IMR-90 (cell line): ENCODE data around the gene SNX33. TPM values are rescaled to one million over a fixed set of nuclear protein-coding genes. Genes with fewer than 3 reads are reported as not detected.
A peak's percentile ranks its signal among the peaks of the same experiment; 100 is the strongest.

Source experiments
- ATAC-seq: fragments of 200-7000 bp; cut with Tn5 transposase; 2 replicates; pipeline ENCODE4 v1.9.1; 2020; ENCODE audit warnings: low read depth, mild to moderate bottlenecking, moderate library complexity
- BruUV-seq: library from RNA; stranded (reverse); fragments of 400-500 nt; replicated peaks from 2 replicates; lab custom pipeline; 2021; lab: Mats Ljungman, UMichigan
- CTCF ChIA-PET: fragments of 300-600 bp; formaldehyde crosslinking; extraction: SDS; loops from one replicate; lab custom pipeline; 2021; ENCODE audit warnings: antibody characterized with exemption; lab: Yijun Ruan, JAX
- POLR2A ChIA-PET: fragments of 300-600 bp; sonication (Branson Sonifier 250); formaldehyde crosslinking; loops from one replicate; lab custom pipeline; 2022; ENCODE audit warnings: antibody characterized with exemption; ENCODE audit not compliant: unreplicated experiment; lab: Charles Lee
- DNase-seq: peaks from one replicate; pipeline ENCODE4 v3.0.0; 2013
- H2AFZ ChIP-seq: replicated peaks from 2 replicates; pipeline ENCODE3; 2013; ENCODE audit warnings: low read length, mild to moderate bottlenecking; ENCODE audit not compliant: poor library complexity
- H2AK5ac ChIP-seq: 2 replicates; pipeline ENCODE4 v1.6.1; 2013; ENCODE audit warnings: low read depth, low read length, inconsistent platforms
- H2AK9ac ChIP-seq: replicated peaks from 2 replicates; pipeline ENCODE3; 2013; ENCODE audit warnings: mild to moderate bottlenecking, low read depth, low read length, moderate library complexity; ENCODE audit not compliant: poor library complexity
- H2BK120ac ChIP-seq: 2 replicates; pipeline ENCODE4 v1.6.1; 2013; ENCODE audit warnings: low read depth, low read length, inconsistent platforms
- H2BK15ac ChIP-seq: 3 replicates; pipeline ENCODE4 v1.6.1; 2013; ENCODE audit warnings: low read depth, low read length, inconsistent platforms
- H2BK20ac ChIP-seq: 2 replicates; pipeline ENCODE4 v1.6.1; 2013; ENCODE audit warnings: low read depth, mild to moderate bottlenecking, inconsistent platforms, low read length, moderate library complexity
- H2BK5ac ChIP-seq: 2 replicates; pipeline ENCODE4 v1.6.1; 2013; ENCODE audit warnings: mild to moderate bottlenecking, low read depth, low read length, inconsistent platforms; ENCODE audit not compliant: poor library complexity, severe bottlenecking
- H3K14ac ChIP-seq: replicated peaks from 2 replicates; pipeline ENCODE4 v1.6.1; 2013; ENCODE audit warnings: low read depth, low read length, inconsistent platforms
- H3K18ac ChIP-seq: 2 replicates; pipeline ENCODE4 v1.6.1; 2013; ENCODE audit warnings: low read depth, low read length, control low read depth
- H3K23ac ChIP-seq: 2 replicates; pipeline ENCODE4 v1.6.1; 2013; ENCODE audit warnings: low read depth, low read length, inconsistent platforms
- H3K27ac ChIP-seq: 2 replicates; pipeline ENCODE4 v1.5.1; 2013; ENCODE audit warnings: mild to moderate bottlenecking, control low read depth, low read length; ENCODE audit not compliant: insufficient read depth
- H3K27me3 ChIP-seq: 2 replicates; pipeline ENCODE4 v1.6.1; 2013; ENCODE audit warnings: low read length; ENCODE audit not compliant: control insufficient read depth, insufficient read depth
- H3K36me3 ChIP-seq: 2 replicates; pipeline ENCODE4 v1.6.1; 2013; ENCODE audit warnings: low read length, mixed read lengths; ENCODE audit not compliant: control insufficient read depth, insufficient read depth
- H3K4ac ChIP-seq: 2 replicates; pipeline ENCODE4 v1.6.1; 2013; ENCODE audit warnings: low read depth, low read length, inconsistent platforms
- H3K4me1 ChIP-seq: 2 replicates; pipeline ENCODE4 v1.6.1; 2013; ENCODE audit warnings: low read length, mixed read lengths; ENCODE audit not compliant: control insufficient read depth, insufficient read depth
- H3K4me2 ChIP-seq: 2 replicates; pipeline ENCODE4 v1.6.1; 2013; ENCODE audit warnings: low read depth, mild to moderate bottlenecking, control low read depth, low read length, moderate library complexity
- H3K4me3 ChIP-seq: 2 replicates; pipeline ENCODE4 v1.5.1; 2013; ENCODE audit warnings: low read depth, mild to moderate bottlenecking, control low read depth, low read length, moderate library complexity; ENCODE audit not compliant: insufficient read depth
- H3K56ac ChIP-seq: 2 replicates; pipeline ENCODE4 v1.6.1; 2013; ENCODE audit warnings: low read length, inconsistent platforms; ENCODE audit not compliant: insufficient read depth; ENCODE audit errors: extremely low read depth
- H3K79me1 ChIP-seq, 2 experiments: 2 replicates each; pipeline ENCODE4 v1.6.1; 2013; ENCODE audit warnings: low read length in 2 of 2, inconsistent platforms in 1 of 2, low read depth in 1 of 2
- H3K9ac ChIP-seq: 2 replicates; pipeline ENCODE4 v1.6.1; 2013; ENCODE audit warnings: low read depth, low read length, control low read depth
- H3K9me1 ChIP-seq: 2 replicates; pipeline ENCODE4 v1.6.1; 2013; ENCODE audit warnings: low read length, inconsistent platforms; ENCODE audit not compliant: insufficient read depth
- H3K9me3 ChIP-seq: 2 replicates; pipeline ENCODE4 v1.6.1; 2013; ENCODE audit warnings: low read length; ENCODE audit not compliant: control insufficient read depth, insufficient read depth
- H4K20me1 ChIP-seq: 2 replicates; pipeline ENCODE4 v1.6.1; 2013; ENCODE audit warnings: low read length, inconsistent platforms; ENCODE audit not compliant: insufficient read depth
- H4K5ac ChIP-seq: 2 replicates; pipeline ENCODE4 v1.6.1; 2013; ENCODE audit warnings: mild to moderate bottlenecking, low read depth, low read length, control low read depth
- H4K8ac ChIP-seq, 2 experiments: 2 replicates each; pipeline ENCODE4 v1.6.1; 2013; ENCODE audit warnings: low read depth in 2 of 2, low read length in 2 of 2, control low read depth in 1 of 2, inconsistent platforms in 1 of 2
- H4K91ac ChIP-seq: 2 replicates; pipeline ENCODE4 v1.6.1; 2013; ENCODE audit warnings: low read depth, low read length, inconsistent platforms; ENCODE audit not compliant: insufficient read depth
- CEBPB ChIP-seq: IDR thresholded peaks from 2 replicates; pipeline ENCODE4 v1.6.1; 2012; ENCODE audit warnings: low read depth, low read length, improper control_type of control experiment
- ELK1 ChIP-seq: fragments of 150-350 bp; IDR thresholded peaks from 2 replicates; pipeline ENCODE4 v1.6.1; 2016; ENCODE audit warnings: low read depth, mild to moderate bottlenecking, low read length, moderate library complexity, borderline replicate concordance
- FOS ChIP-seq: fragments of 150-350 bp; IDR thresholded peaks from 2 replicates; pipeline ENCODE4 v1.6.1; 2016; ENCODE audit warnings: low read depth, low read length
- MAFK ChIP-seq: IDR thresholded peaks from 2 replicates; pipeline ENCODE4 v1.6.1; 2012; ENCODE audit warnings: low read depth, low read length, improper control_type of control experiment
- MXI1 ChIP-seq: IDR thresholded peaks from 2 replicates; pipeline ENCODE4 v1.6.1; 2012; ENCODE audit warnings: low read depth, mild to moderate bottlenecking, low read length, moderate library complexity, borderline replicate concordance
- RAD21 ChIP-seq: IDR thresholded peaks from 2 replicates; pipeline ENCODE4 v1.6.1; 2012; ENCODE audit warnings: low read length, improper control_type of control experiment
- WGBS, 2 experiments: methylation state at CpG; one replicate each; pipeline versions ENCODE4 v1.1.5 to v1.1.7; 2013; ENCODE audit warnings: missing lambda C conversion rate in 2 of 2; ENCODE audit not compliant: insufficient read length in 1 of 2; ENCODE audit errors: extremely low coverage in 2 of 2; 5-methylcytosine and 5-hydroxymethylcytosine counted together
- dilution Hi-C: fragments of 300-500 bp; cut with HindIII; formaldehyde crosslinking; loops from one replicate; pipeline ENCODE4 v1.14.3; 2018; ENCODE audit warnings: low sequenced_read_pairs; ENCODE audit not compliant: unreplicated experiment
- in situ Hi-C: fragments of 300-500 bp; cut with MboI; formaldehyde crosslinking; loops from 3 replicates; pipeline ENCODE4 v1.14.3; 2019; ENCODE audit warnings: low sequenced_read_pairs, inconsistent platforms, mixed read lengths
- intact Hi-C: fragments of 100-400 bp; cut with micrococcal nuclease; formaldehyde crosslinking; loops from 2 replicates; pipeline ENCODE4 v1.10.0; 2022
- polyA plus RNA-seq, 3 experiments: library from polyadenylated mRNA; depleted of rRNA; stranded (reverse); fragments of >200 nt; gene quantifications; 2 replicates each; pipeline ENCODE4 v1.2.3, GENCODE V29; 2012; ENCODE audit warnings: low replicate concordance in 1 of 3
- total RNA-seq: library from RNA; depleted of rRNA; stranded (reverse); fragments of >200 nt; gene quantifications from 2 replicates; pipeline ENCODE4 v1.2.3, GENCODE V29; 2012

The SNX33 gene
- total and polyA plus RNA-seq, 2 of the 4 experiments (the other 2 are of a cell fraction): 12.7 to 14.6 TPM

GRCh38 chr15:75682181-75683135 is 34.7 kb downstream of the SNX33 start:
- Histone ChIP-seq H2BK5ac (no peak overlapping the region), H3K9me1 (no peaks in the 10 kb centered on the region), H3K36me3 (peaks cover 9% of the 10 kb centered on the region; the same call in 1 of the 2 replicates), H3K27ac (no peak overlapping the region), H2AFZ (no peak overlapping the region), H4K8ac (no peak overlapping the region), H3K18ac (no peak overlapping the region), H2AK9ac (no peak overlapping the region), H3K56ac (no peak overlapping the region), H3K14ac (no peak overlapping the region), H4K91ac (no peak overlapping the region), H4K5ac (no peak overlapping the region), H4K20me1 (peaks cover 10% of the 10 kb centered on the region), H3K27me3 (no peaks in the 10 kb centered on the region), H3K4me1 (no peaks in the 10 kb centered on the region), H3K9ac (no peak overlapping the region), H3K4me3 (no peak overlapping the region), H3K79me1 (peaks cover 6 to 24% of the 10 kb centered on the region in 2 experiments; a peak in 3 of 4 replicates), H3K23ac (no peak overlapping the region), H2BK120ac (no peak overlapping the region), H2BK15ac (no peak overlapping the region), H3K4ac (no peak overlapping the region), H3K4me2 (no peak overlapping the region), H2AK5ac (peak overlapping the region; percentile 8; the same call in 1 of the 2 replicates), H3K9me3 (no peaks in the 10 kb centered on the region), H2BK20ac (no peak overlapping the region)
- no TSS peak for BruUV-seq
- TF ChIP-seq MXI1 (no peak), MAFK (no peak), ELK1 (no peak), CEBPB (no peak), FOS (no peak), RAD21 (no peak)
- in situ Hi-C loops: loop anchor here (5.0 kb wide), 1 partner anchor 45 kb away; no protein-coding TSS in a partner anchor
- CTCF ChIA-PET: interaction anchor here (0.8 to 0.9 kb wide), 2 partner anchors 12 to 35 kb away, joined by 3 to 4 read pairs; partner anchors contain the start of gene SNX33
- 98% methylated on average over 14 of the region's 40 CpGs; no CpG with 5 or more reads in 1 of the 2 experiments for WGBS, 2 experiments
- ATAC-seq: no peak
- DNase-seq: no peak
- dilution Hi-C loops: no loop called here
- POLR2A ChIA-PET: no interaction called here
- intact Hi-C loops: loop anchor here (1.0 to 5.0 kb wide), 4 partner anchors 34 to 315 kb away; partner anchors contain the start of gene MAN2C1
